Fibroblast of skin of left quadriceps (primary cell): ENCODE results near the gene PTPRN2.

ENCODE experiments used
- DNase-seq, 2 experiments: peaks; one replicate each; pipeline ENCODE4 v3.0.0-alpha.2; 2013; ENCODE audit warnings: low read depth in 2 of 2

Gene PTPRN2

DNA sequence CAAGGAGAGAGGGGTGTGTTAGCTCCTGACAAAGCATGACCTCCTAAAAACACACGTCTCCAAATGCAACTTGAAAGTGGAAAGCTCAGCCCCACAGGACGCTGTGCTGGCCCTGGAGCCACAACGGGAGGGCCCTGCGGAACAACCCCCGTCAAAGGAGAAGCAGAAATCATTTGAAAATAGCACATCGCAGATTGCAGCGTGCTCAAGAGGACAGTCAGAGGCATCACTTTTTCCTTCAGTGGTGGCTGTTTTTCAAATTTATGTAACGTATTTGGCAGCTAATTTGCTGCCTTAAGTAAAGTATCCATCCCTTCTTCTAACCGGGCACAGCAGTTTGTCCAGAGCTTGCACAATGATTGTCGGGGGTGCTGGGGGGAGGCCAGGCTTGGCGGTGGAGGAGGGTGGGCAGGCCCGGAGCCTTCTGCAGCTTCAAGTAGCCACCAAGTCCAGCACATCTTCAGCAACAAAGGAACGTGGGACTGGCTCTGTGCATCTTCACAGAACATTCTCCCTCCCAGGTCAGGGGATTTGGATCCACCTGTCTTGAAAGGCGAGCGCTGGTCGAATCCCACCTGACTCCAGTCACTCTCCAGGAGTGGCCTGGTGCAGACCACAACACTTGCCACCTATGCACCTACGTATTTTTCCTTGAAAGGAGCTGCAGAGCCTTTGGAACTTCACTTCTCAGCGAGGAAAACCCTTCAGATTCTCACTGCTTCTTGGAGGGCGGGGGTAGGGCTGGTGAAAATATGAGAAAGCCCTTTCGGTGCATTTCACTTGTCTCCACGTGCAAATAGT is 904.5 kb downstream of the PTPRN2 start:
- DNase-seq = no peak

GRCh38 chr7:157682064-157682945 is 905.3 kb downstream of the PTPRN2 start:
- no peak for DNase-seq

GRCh38 chr7:157679607-157680006 is 908.0 kb downstream of the PTPRN2 start:
- no peak for DNase-seq

GRCh38 chr7:157678501-157678900 is 909.1 kb downstream of the PTPRN2 start:
- no peak for DNase-seq

- no peak for DNase-seq
Observed at GRCh38 chr7:157676456-157677255, 911.0 kb downstream of the PTPRN2 start.

DNA sequence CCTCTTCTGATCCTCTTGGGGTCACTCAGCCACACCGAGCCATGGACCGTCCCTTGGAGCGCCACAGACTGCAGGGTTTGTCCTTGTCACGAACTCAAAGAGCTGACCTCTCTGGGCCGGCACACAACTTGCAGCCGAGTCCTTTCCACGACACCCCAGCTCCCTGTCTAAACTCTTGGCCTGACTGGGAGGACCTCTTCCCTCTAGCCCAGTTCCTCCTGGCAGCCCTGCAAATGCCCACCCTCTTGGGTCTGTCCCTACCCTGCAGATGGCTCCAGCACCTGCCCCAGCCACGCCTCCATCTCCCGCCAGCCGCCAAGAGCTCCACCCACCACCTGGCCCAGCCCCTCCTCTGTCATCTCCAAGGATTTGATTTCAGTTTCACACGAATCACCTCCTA is 911.6 kb downstream of the PTPRN2 start:
- no peak for DNase-seq

DNA sequence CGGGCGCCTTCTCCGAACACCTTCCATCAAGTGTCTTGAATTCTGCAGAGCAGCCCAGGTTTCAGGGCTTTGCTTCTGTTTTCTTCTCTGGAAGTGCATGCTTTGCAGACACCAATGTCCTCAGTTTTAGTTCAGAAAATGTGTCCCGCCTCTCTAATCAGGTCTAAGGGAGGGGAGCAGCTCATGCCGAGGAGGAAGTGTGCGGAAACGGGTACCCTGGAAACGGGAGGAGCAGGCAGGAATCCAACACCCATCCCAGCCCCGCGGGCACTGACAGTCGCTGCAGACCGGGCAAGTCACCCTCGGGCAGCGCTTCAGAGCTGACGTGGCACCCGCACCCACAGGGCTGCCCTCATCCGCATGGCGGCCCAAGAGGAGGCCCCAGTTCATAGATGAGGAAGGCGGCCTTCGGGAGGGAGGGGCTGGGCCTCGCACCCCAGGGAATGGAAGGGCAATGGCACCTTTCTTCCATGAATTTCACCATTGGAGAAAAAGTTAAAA is 912.1 kb downstream of the PTPRN2 start:
- no peak for DNase-seq

GRCh38 chr7:157674715-157675426 is 912.8 kb downstream of the PTPRN2 start:
- DNase-seq = no peak

GRCh38 chr7:157674027-157674714 is 913.5 kb downstream of the PTPRN2 start:
- no peak for DNase-seq

GRCh38 chr7:157673573-157673972 is 914.0 kb downstream of the PTPRN2 start:
- DNase-seq = no peak

- no peak for DNase-seq
Observed at GRCh38 chr7:157671358-157672255, 916.0 kb downstream of the PTPRN2 start.

- no peak for DNase-seq
Observed at GRCh38 chr7:157670490-157671357, 916.9 kb downstream of the PTPRN2 start.

GRCh38 chr7:157669768-157670351 is 917.8 kb downstream of the PTPRN2 start:
- no peak for DNase-seq

DNA sequence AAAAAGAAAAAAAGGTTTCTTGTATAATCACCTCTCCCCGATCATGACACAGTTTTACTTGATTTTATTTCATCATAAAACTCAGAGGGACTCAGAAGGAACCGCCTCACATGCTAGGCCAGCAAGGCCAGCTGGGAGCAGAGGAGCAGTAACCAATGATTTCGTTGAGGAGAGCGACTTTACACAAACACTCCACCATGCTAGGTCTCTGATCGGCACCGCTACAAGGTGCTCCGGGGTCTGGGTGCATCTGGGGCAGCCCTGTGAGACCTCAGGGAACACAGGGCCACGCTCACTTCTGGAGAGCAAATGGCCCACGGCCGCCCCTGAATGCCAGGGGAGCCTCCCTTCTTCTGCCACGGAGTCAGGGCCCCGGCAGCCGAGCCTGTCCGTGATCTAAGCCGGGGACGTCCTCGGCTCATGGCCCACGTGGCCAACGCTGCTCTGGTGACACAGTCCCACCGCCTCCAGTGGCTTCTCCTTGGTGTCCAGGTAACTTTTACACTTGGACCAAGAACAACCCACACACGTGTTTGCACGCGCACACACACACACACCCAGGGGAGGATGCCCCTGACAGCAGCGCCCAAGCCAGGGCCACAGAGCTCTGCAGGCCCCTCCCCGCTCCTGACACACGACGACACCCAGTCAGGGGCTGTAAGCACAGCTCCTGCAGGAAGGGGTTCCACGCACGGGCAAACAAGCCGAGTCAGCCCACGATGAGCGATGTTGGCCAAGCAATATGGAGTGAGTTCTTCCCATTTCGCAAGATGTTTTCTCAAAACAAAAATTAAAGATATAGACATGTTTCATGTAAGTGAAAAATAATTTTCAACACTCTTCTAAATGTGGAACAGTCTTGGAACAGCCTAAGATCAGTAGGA is 918.5 kb downstream of the PTPRN2 start:
- no peak for DNase-seq

DNA sequence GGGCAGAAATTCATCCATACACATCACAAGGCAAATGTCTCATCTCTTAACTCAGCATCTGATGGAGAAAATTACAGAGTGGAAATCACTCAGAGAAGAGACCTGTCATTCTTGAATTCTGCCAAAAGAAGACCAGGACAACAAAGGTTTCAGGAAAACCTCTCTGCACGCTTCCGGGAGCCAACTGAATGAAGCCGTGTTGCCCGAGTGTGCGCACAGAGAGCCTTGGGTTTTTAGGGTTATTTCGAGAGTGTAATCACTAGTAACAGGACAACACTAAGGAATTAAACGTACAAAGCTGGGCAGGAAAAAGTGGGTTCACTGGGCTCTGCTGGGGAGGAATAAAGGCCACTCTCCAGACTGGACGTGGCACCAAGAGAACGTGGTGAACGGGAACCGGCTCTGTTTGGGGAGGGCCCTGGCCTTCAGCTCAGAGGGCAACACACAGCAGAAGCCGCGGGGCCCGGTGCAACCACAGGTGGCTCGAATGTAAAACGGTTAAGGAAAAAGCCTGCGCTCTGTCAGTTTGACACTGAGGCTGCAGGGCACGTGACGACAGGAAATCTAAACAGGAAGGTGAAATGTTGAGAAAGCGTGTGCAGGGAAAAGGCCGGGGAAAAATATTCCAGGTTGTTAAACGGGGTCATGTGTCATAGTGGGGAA is 919.3 kb downstream of the PTPRN2 start:
- no peak for DNase-seq

GRCh38 chr7:157667731-157668130 is 919.9 kb downstream of the PTPRN2 start:
- DNase-seq = no peak

DNA sequence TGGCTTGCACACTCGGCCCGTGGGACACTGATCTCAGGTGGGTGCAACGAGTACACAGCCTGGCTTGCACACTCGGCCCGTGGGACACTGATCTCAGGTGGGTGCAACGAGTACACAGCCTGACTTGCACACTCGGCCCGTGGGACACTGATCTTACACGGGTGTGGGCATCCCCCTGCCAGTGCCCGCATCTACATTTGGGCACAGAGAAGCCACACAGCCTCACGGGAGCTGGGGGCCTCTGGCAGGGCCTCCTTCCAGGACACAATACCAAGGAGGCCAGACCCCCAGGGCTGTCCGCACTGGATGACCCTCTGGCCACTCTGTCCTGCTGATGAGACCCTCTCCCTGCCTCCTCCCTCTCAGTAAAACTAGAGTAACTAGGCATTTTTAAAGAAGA is 920.4 kb downstream of the PTPRN2 start:
- no peak for DNase-seq
